Keratinocyte (primary cell): Measurements from ENCODE around the gene GKN2. TPM values are rescaled to one million over a fixed set of nuclear protein-coding genes. Genes with fewer than 3 reads are reported as not detected.

ENCODE experiments used
- polyA plus RNA-seq, 5 experiments: library from polyadenylated mRNA; depleted of rRNA in 3 of 5; stranded (reverse) in 3 of 5; stranded (forward) in 1 of 5; unstranded in 1 of 5; fragments of >200 nt; gene quantifications; 1 replicate in 1 of 5; 2 replicates in 3 of 5; 3 replicates in 1 of 5; pipeline versions ENCODE4 v1.2.1 to v1.2.3, GENCODE V29; 2011 to 2012; ENCODE audit warnings: missing spikeins in 2 of 5, low read depth in 1 of 5, low replicate concordance in 1 of 5

Gene GKN2
- polyA plus RNA-seq, 1 donor (not counting 4 experiments of a cell fraction or from before 2014, with no cell fraction given), result 0.08 TPM

Other genes starting within 250 kb of the GKN2 start
- 15.9 to 28.6 TPM (median 25.3 TPM) in 3 replicates for gene ARHGAP25, start 218.1 kb downstream of the GKN2 start, polyA plus RNA-seq
- gene BMP10, start 81.5 kb downstream of the GKN2 start, polyA plus RNA-seq, result 0.05 TPM in 1 of 3 replicates, not detected in the others
- gene GKN1, start 21.7 kb upstream of the GKN2 start, polyA plus RNA-seq, result 0.15 to 0.75 TPM (median 0.49 TPM) in 3 replicates
- 12.8 to 35.9 TPM (median 20.4 TPM) in 3 replicates for gene ANTXR1, start 60.3 kb upstream of the GKN2 start, polyA plus RNA-seq